AG09319 (cell line): ENCODE results near the gene SPEN.

Experiments
- DNase-seq: peaks from one replicate; pipeline ENCODE4 v3.0.0-alpha.2; 2010; ENCODE audit warnings: low read depth; ENCODE audit errors: extremely low read depth
- TF ChIP-seq, protein P1 (sequence below): IDR thresholded peaks from 2 replicates; pipeline ENCODE4 v1.5.1; 2011; ENCODE audit warnings: low read depth, mild to moderate bottlenecking, inconsistent platforms, low read length, moderate library complexity

The SPEN gene

DNA sequence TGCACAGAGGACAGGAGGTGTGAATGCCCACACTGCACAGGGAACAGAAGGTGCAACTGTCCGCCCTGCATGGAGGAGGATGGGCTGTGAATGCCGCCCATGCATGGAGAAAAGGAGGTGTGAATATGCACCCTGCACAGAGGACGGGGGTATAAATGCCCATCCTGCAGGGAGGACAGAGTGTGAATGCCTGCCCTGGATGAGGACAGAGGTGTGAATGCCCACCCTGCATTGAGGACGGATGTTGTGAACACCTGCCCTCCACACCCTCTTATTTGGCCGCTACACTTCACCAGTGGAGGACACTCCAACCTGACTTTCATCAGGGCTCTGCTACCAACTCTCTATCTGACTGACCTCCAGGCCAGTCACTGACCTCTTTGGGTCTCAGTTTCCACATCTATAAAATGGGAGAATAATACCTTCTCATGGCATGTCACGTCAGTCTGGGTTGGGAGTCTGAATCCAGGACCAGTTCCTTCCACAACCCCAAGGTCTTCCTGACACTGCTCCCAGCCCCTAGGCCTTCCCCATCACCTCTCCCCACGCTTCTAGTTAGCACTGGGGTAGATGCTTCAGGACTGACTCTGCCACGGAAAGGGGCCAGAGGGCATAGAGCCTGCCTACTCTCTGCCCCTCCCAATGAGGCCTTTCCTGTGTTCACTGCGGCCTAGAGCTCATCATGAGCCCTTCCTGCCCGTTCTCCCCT, 100.0 kb downstream of the SPEN start:
- DNase-seq = no peak
- TF ChIP-seq, protein P1, sequence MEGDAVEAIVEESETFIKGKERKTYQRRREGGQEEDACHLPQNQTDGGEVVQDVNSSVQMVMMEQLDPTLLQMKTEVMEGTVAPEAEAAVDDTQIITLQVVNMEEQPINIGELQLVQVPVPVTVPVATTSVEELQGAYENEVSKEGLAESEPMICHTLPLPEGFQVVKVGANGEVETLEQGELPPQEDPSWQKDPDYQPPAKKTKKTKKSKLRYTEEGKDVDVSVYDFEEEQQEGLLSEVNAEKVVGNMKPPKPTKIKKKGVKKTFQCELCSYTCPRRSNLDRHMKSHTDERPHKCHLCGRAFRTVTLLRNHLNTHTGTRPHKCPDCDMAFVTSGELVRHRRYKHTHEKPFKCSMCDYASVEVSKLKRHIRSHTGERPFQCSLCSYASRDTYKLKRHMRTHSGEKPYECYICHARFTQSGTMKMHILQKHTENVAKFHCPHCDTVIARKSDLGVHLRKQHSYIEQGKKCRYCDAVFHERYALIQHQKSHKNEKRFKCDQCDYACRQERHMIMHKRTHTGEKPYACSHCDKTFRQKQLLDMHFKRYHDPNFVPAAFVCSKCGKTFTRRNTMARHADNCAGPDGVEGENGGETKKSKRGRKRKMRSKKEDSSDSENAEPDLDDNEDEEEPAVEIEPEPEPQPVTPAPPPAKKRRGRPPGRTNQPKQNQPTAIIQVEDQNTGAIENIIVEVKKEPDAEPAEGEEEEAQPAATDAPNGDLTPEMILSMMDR = no peak

GRCh38 chr1:15948091-15948591, 100.6 kb downstream of the SPEN start:
- TF ChIP-seq, protein P1 = no peak
- no peak for DNase-seq

DNA sequence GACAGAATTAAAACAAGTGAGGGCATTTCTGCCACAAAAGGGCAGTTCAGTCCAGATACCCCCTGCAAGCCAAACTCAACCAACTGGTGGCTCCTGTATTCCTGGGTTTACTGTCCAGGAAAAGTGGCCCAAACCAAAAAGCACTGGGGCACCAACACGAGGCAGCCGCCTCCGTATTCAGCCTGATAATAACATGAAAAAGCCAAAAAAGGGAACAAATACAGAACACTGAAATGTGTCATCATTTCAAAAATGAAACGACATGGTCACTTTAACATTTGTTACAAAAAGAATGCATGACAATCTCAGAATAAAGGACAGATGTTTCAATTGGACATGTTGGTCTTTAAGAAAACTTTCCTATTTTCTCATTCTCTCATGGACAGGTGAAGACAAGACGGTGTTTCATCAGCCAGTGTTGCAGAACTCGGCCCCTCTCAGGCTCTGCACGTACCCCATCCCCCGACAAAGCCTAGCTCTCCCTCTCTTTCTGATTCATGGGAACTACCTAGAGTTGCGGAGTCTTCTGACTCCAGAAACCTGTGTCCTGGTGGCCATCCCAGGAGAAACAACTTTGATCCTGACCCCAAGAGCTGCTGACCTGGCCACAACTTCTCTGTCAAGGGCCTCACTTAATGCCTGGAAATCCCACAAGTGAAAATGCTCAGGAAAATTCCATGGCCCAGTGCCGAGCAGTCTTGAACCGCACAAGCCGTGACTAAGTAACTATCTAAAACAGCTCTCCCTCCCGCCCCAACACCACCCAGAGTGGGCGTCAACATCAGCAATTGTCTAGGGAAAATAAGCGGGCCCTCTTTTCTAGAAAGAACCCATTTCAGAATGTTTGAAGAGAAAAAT, 101.3 kb downstream of the SPEN start:
- DNase-seq = peak; percentile 83
- TF ChIP-seq, protein P1 = no peak; the same call in 1 of the 2 replicates

DNA sequence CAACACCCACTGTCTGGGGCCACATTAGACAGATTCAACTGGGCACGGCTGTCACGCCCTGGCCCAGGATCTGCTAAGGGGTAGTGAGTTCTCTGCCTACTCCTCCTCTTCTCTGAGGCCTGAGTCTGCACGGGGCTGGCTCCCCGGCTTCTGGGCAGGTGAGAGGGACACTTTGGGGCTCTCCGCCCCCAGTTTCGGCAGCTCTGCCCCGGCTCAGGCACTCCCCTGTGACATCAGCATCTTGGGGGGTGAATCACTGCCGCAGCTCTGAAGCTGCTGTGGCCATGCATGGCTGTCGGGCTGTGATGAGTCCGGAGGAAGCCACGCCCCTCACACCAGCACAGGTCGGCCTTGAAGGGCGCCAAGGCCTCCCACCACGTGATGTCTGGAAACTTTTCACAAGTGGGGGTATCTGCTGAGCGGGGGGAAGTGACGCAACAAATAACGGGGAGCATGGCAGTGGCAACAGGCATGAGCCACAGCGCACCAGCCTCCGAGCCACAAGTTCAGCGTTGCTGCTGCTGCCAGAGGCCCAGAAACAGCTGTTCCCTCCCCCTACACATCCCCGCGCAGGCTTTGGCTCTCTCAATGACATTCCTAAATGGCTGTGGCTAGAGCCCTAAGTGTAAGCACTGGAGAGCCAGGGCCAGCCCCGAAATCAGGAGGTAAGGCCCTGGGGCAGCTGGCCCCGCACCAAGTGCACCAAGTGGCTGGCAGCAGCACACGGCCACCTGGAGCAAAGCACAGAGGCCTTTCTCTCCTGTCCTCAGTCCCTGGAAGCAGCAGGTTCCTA, 102.1 kb downstream of the SPEN start:
- peak; percentile 87 for DNase-seq
- TF ChIP-seq, protein P1 = no peak

DNA sequence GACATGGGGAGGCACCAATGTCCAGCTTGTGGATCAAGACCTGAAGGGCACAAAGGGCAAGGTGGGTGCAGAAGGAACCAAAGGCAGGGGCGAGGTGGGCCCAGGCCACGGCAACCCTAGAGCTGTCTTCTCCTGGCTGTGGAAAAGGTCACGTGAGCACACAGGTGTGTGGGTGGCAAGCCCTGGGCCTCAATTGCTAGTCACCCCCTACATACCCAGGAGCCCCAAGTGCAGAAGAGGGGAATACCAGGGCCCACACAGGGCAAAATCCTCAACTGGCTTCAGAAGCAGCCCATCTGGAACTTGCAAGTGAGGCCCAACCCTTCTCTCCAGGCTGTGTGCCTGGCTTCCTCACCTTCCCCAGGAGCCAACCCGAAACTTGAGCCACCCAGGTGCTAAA, 102.8 kb downstream of the SPEN start:
- TF ChIP-seq, protein P1 = no peak
- no peak for DNase-seq

- TF ChIP-seq, protein P1 = no peak
These were observed 103.3 kb downstream of the SPEN start for GRCh38 chr1:15950763-15951295.

More at GRCh38 chr1:15950763-15951295, 103.3 kb downstream of the SPEN start:
- DNase-seq = no peak
